GM12878 (cell line): ENCODE results near the gene RNF115. TPM values are rescaled to one million over a fixed set of nuclear protein-coding genes. Genes with fewer than 3 reads are reported as not detected.

Experiments used
- CTCF ChIP-seq, 3 experiments: IDR thresholded peaks in 2 of 3; conservative IDR thresholded peaks in 1 of 3; 2 replicates each; pipeline ENCODE4 v1.5.1; 2011; ENCODE audit warnings: low read depth in 3 of 3, low read length in 3 of 3, mild to moderate bottlenecking in 3 of 3, control low read depth in 2 of 3, moderate library complexity in 2 of 3, inconsistent platforms in 1 of 3, mixed read lengths in 1 of 3; ENCODE audit not compliant: control insufficient read depth in 2 of 3, insufficient read depth in 1 of 3; ENCODE audit errors: extremely low read depth in 1 of 3
- RAD51 ChIP-seq: fragments of 450-650 bp; IDR thresholded peaks from 2 replicates; pipeline ENCODE4 v1.6.1; 2016; ENCODE audit warnings: moderate library complexity, mild to moderate bottlenecking, inconsistent platforms
- YY1 ChIP-seq: IDR thresholded peaks from 2 replicates; pipeline ENCODE4 v1.6.1; 2011; ENCODE audit warnings: low read depth, mild to moderate bottlenecking, low read length
- ZNF592 ChIP-seq: fragments of 450-650 bp; IDR thresholded peaks from 2 replicates; pipeline ENCODE4 v1.6.1; 2017; ENCODE audit warnings: mild to moderate bottlenecking, moderate library complexity
- polyA plus RNA-seq, 11 experiments: library from polyadenylated mRNA; depleted of rRNA in 4 of 11; unstranded in 6 of 11; stranded (reverse) in 5 of 11; fragments of >200 nt; fragmentation: Nextera tagmentation in 4 of 11; fragmentation: Illumina TruSeq in 1 of 11; extraction: Ambion mirVana in 4 of 11; extraction: Trizol in 1 of 11; gene quantifications; 1 replicate in 1 of 11; 2 replicates in 10 of 11; pipeline versions ENCODE4 v1.2.1 to v1.2.3, GENCODE V29; 2011 to 2016; ENCODE audit warnings: inconsistent platforms in 2 of 11, missing spikeins in 2 of 11, low read depth in 1 of 11
- total RNA-seq, 4 experiments: library from RNA; depleted of rRNA in 3 of 4; stranded (reverse); fragments of >200 nt in 3 of 4; fragmentation: Illumina TruSeq in 1 of 4; extraction: Trizol in 1 of 4; gene quantifications; 2 replicates each; pipeline versions ENCODE4 v1.2.1 to v1.2.3, GENCODE V29; 2013 to 2021

Gene RNF115
- total and polyA plus RNA-seq, 10 of the 15 experiments (the other 5 are each of a cell fraction or from before 2014, with no cell fraction given): 3.4 to 22.0 (median 12.9) TPM

- no peak for TF ChIP-seq ZNF592
- TF ChIP-seq RAD51: no peak
- peak; percentile 58 to 84 (median 83) for TF ChIP-seq CTCF (IDR thresholded peaks at IDR 0.05 in 2 of 3, conservative IDR thresholded peaks at IDR 0.05 in 1 of 3; ENCODE audit: control insufficient read depth in 2 of 3, extremely low read depth in 1 of 3, insufficient read depth in 1 of 3, low read depth in 3 of 3, low read length in 3 of 3)
- TF ChIP-seq YY1: peak; percentile 25; the same call in 1 of the 2 replicates
Measured at GRCh38 chr1:145846201-145846612, 22.3 kb upstream of the RNF115 start (continued).
